ENCODE results near the gene LAMC2.
A peak's percentile ranks its signal among the peaks of the same experiment; 100 is the strongest.
"Not testable (repeated sequence)": the region's sequence is repeated elsewhere in the genome, so short reads cannot be mapped to it uniquely, and the experiment has no call there.

The LAMC2 gene

DNA sequence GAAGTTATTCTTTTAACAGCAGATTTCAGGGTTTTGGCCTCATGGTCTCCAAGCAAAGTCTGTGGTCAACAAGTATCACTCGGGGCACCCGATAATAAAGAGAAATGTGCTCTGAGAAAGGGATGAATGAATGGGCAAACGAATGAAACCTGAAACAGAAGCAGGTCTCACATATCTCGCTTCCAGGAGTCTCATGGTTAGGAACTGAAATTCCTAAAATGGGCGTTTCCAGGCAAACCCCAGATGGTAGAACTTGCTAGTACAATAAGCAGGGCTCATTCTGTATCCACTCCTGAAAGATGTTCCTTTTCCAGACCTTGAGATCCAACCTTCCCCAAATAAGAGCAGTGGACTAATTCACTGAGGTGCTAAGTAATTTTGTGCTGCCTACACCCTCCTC is 87.2 kb downstream of the LAMC2 start:
- Mint-ChIP-seq H3K27me3 (peaks cover 8% of the 10 kb centered on the region), H3K27ac (no peak overlapping the region), H3K36me3 (no peaks in the 10 kb centered on the region), H3K4me1 (no peaks in the 10 kb centered on the region), H3K4me3 (no peak overlapping the region), H3K9me3 (no peaks in the 10 kb centered on the region)
- ATAC-seq: no peak

DNA sequence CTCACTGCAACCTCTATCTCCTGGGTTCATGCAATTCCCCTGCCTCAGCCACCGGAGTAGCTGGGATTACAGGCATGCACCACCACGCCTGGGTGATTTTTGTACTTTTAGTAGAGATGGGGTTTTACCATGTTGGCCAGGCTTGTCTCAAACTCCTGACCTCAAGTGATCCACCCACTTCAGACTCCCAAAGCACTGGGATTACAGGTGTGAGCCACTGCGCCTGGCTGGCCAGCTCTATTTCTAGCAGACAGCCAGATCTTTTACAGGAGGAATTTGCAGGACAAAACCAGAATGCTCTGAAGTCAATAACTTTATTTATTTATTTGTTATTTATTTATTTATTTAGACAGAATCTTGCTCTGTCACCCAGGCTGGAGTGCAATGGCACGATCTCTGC is 87.9 kb downstream of the LAMC2 start:
- H3K4me3 Mint-ChIP-seq, H3K27ac Mint-ChIP-seq, H3K27me3 Mint-ChIP-seq, ATAC-seq, H3K4me1 Mint-ChIP-seq, H3K9me3 Mint-ChIP-seq, H3K36me3 Mint-ChIP-seq: not testable (repeated sequence)

DNA sequence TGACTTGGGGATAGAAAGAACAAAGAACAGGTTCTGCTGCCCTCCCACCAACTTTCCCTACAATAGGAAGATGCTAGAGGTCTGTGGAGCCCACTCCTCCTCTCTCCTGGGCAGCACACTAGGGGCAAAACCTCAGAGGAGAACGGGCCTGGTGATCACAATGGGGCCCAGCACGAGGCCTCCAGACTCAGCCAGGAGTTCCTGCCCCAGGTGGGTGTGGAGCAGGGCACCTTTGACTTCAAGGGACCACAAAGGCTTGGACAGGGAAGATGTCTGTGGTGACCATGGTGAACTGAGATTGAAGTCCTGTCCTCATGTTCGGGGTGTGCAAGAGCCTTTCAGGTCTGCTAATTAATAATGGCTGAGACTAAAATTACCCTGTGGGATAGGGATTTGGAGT is 88.8 kb downstream of the LAMC2 start:
- Mint-ChIP-seq H3K4me3 (no peak overlapping the region), H3K36me3 (no peaks in the 10 kb centered on the region), H3K27me3 (peaks cover 8% of the 10 kb centered on the region), H3K27ac (no peak overlapping the region), H3K9me3 (no peaks in the 10 kb centered on the region), H3K4me1 (no peaks in the 10 kb centered on the region)
- ATAC-seq: no peak

DNA sequence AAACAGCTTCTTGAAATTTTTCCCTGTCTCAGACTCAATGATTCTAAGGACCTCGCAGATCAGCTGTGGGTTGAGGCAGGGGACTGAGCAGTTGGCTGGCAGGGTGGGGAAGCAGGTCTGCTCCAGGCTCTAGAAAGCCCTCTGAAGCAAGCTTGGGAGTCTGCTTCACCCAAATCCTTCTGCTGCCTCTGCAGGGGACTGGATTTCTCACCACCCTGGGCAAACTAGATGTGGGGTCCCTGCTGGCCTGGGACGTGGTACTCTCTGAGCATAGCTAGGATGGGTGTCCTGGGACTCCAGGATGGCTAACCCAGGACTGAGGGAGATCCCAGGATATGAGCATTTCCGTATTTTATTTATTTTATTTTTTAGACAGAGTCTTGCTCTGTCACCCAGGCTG is 89.3 kb downstream of the LAMC2 start:
- ATAC-seq: no peak
- H3K36me3 Mint-ChIP-seq: no peaks in the 10 kb centered on the region
- no peaks in the 10 kb centered on the region for H3K4me1 Mint-ChIP-seq
- H3K4me3 Mint-ChIP-seq: no peak overlapping the region
- no peaks in the 10 kb centered on the region for H3K9me3 Mint-ChIP-seq
- no peak overlapping the region for H3K27ac Mint-ChIP-seq
- H3K27me3 Mint-ChIP-seq: peaks cover 8% of the 10 kb centered on the region

DNA sequence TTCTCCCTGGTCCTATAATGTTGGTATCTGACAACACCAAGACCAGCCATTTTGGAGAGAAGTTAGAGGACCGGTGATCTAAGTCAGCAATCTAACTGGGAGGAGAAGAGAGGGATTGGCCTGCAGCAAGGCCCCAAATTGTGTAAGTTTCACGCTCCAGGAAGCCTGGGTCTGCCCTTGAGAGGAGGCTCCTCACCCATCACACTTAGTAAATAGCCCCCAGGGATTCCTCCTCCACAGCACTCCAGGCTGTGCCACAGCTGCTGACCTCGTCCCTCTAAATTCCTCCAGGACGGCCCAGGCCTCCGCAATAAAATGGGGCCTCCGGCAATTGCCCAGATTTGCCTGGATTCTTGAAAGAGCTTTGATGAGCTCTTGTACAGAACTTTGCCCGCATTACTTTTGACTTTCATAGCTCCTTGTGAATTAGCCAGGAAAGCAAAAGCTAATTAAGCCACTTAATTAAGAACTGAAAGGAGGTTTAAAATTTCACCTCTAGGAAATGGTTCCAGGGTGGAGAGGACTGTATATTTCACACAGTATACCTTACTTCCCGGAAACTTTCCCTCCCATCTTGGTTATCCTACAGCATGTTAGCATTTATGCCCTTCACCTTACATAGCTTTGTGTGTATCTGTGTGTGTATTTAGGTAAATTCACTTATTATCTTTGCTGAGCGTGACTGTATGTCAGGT is 90.5 kb downstream of the LAMC2 start:
- no peaks in the 10 kb centered on the region for H3K9me3 Mint-ChIP-seq
- no peak overlapping the region for H3K27ac Mint-ChIP-seq
- no peak for ATAC-seq
- peaks cover 14% of the 10 kb centered on the region for H3K27me3 Mint-ChIP-seq
- H3K36me3 Mint-ChIP-seq: no peaks in the 10 kb centered on the region
- H3K4me1 Mint-ChIP-seq: peaks cover 3% of the 10 kb centered on the region
- no peak overlapping the region for H3K4me3 Mint-ChIP-seq

DNA sequence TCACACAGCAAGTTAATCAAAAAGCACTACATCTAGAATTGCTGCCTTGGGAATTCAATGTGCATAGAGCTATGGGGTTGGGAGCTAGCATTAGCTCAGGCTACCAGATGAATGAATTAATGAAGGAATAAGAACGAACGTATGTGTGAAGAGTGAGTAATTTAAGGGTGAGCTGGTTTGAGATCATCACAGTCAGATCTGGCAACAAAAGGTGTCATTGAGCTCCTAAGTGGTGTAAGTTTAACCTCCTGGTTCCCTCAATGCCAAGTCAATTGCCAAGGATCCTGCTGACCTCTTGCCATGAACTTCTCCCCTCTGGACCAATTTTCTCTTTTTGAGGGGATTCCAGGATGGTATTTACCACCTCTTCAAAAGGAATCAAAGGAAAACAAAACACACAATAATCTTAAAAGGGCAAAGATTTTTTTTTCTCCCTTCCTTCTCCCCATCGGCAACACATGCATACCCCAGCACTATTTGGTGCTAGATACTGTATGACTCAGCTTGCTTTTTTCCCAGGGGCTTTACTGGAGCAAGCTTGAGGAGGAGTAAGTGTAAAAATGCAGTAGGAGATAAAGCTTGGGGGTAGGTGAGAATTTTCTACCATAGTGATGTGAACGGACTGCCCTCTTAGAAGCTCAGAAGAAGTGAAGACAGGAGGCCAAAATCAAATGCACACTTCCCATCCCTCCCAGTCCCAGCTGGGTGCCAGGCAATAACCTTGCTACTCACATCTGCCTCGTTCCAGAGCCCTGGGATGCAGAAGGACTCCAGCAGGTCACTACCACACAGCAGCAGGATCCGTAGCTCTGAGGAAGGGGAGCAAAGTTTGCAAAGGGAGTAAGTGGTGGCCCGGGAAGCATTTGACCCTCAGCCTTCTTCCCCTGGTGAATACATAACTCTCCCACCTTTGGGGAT is 92.0 kb downstream of the LAMC2 start:
- Mint-ChIP-seq H3K4me1 (peaks cover 6% of the 10 kb centered on the region), H3K36me3 (no peaks in the 10 kb centered on the region), H3K27ac (no peak overlapping the region), H3K27me3 (peaks cover 26% of the 10 kb centered on the region), H3K9me3 (no peaks in the 10 kb centered on the region), H3K4me3 (no peak overlapping the region)
- no peak for ATAC-seq

DNA sequence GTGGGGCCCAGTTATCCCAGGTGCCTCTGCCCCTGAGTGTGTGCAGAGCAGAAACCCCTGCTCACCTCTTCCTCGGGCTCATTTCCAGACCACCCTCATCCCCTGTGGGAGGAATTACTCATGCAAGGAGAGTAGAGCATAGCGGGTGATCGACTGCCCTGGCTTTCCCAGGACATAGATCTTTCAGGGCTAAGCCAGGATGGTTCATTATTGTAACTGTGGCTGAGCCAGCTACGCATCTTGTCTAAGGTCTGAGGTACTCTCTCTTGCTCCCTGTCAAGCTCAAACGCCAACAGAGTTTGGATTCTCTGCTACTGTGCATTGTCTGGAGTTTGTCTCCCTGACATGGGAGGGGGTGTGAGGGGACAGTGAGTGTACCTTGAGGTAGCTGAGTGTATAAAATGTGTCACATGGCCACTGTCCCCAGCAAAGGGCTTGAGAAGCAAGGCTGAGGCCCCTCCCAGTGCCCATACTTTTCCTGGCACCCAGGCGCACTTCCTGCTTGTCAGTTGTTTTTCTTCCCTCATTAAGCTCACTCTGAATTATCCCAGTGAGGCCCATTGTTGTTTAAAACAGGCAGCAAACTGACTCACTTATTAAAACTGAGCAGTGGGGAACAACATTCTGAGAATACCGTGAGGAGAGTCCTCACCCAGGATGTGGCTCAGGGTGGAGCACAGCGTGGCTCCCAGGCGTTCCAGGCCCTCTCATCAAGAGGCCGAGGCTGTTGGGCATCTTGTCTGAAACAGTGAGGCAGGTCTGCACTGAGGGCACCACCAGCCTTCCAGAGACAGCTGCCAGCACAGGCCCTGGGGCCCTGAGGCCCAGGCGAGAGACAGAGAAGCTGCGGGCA is 92.9 kb downstream of the LAMC2 start:
- no peak for ATAC-seq
- peaks cover 34% of the 10 kb centered on the region for H3K27me3 Mint-ChIP-seq
- no peak overlapping the region for H3K4me3 Mint-ChIP-seq
- no peaks in the 10 kb centered on the region for H3K36me3 Mint-ChIP-seq
- no peaks in the 10 kb centered on the region for H3K9me3 Mint-ChIP-seq
- peaks cover 6% of the 10 kb centered on the region for H3K4me1 Mint-ChIP-seq
- H3K27ac Mint-ChIP-seq: no peak overlapping the region

DNA sequence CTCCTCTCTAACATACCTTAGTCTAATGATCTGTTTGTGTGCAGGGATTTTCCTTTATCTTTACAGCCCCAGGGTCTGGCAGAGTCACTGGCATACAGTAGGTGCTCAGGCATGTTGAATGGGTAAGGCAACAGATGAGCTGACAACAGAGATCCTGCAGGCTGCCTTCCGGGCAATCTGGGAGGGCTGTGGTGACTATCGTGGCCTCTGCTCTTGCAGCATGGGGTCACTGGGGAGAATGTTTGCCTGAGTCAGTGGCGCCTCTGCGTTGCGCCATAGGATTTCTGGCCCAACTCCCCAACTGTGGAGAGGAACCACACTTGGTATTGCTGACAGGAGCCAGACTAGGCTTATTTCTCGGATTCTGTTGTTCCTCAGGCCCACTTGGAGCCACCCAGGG is 93.8 kb downstream of the LAMC2 start:
- ATAC-seq: no peak
- peaks cover 42% of the 10 kb centered on the region for H3K27me3 Mint-ChIP-seq

DNA sequence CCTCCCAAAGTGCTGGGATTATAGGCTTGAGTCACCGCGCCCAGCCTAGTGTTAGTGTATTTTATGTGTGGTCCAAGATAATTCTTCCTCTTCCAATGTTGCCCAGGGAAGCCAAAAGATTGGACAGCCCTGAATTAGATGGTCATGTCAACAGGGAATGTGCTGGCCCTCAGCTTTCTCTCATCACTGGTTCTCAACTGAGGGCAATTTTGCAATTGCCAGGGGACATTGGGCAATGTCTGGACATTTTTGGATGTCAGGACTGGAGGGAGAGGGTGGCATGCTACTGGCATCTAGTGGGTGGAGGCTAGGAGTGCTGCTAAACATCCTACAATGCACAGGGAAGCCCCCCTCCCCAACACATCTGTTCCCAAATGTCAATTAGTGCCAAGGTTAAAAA is 95.0 kb downstream of the LAMC2 start:
- no peaks in the 10 kb centered on the region for H3K9me3 Mint-ChIP-seq
- no peak overlapping the region for H3K4me3 Mint-ChIP-seq
- H3K36me3 Mint-ChIP-seq: no peaks in the 10 kb centered on the region
- peaks cover 45% of the 10 kb centered on the region for H3K27me3 Mint-ChIP-seq
- ATAC-seq: no peak
- peaks cover 6% of the 10 kb centered on the region for H3K4me1 Mint-ChIP-seq
- no peak overlapping the region for H3K27ac Mint-ChIP-seq

More for the DNA sequence above, 93.8 kb downstream of the LAMC2 start:
- H3K4me3 Mint-ChIP-seq: no peak overlapping the region
- H3K9me3 Mint-ChIP-seq: no peaks in the 10 kb centered on the region
- H3K36me3 Mint-ChIP-seq: no peaks in the 10 kb centered on the region
- no peak overlapping the region for H3K27ac Mint-ChIP-seq
- H3K4me1 Mint-ChIP-seq: peaks cover 6% of the 10 kb centered on the region

DNA sequence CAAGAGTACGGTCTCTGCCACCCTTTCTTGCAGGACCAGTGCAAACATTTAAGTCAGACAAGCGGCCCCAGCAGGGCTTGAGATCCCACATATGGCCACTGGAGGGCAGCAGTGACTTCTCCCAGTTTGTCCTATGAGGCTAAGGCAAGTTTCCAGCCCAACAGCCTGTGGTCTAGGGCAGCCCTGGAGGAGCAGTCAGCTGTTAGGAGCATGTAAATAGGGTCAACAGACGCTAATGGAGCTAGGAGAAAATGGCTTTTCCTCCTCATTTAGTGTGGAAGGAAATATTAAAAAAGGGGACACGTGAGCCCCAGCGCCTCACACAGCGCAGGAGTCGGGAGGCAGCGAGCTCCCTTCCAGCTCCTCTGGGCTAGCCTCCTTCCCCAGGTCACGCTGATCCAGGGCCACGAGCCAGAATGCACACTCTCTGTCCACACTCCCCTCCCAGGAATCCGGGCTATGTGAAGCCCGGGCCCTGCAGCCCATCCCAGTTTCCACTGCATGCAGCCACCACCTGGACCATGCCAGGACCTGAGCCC is 95.6 kb downstream of the LAMC2 start:
- ATAC-seq: peak; percentile 77
- H3K36me3 Mint-ChIP-seq: no peaks in the 10 kb centered on the region

DNA sequence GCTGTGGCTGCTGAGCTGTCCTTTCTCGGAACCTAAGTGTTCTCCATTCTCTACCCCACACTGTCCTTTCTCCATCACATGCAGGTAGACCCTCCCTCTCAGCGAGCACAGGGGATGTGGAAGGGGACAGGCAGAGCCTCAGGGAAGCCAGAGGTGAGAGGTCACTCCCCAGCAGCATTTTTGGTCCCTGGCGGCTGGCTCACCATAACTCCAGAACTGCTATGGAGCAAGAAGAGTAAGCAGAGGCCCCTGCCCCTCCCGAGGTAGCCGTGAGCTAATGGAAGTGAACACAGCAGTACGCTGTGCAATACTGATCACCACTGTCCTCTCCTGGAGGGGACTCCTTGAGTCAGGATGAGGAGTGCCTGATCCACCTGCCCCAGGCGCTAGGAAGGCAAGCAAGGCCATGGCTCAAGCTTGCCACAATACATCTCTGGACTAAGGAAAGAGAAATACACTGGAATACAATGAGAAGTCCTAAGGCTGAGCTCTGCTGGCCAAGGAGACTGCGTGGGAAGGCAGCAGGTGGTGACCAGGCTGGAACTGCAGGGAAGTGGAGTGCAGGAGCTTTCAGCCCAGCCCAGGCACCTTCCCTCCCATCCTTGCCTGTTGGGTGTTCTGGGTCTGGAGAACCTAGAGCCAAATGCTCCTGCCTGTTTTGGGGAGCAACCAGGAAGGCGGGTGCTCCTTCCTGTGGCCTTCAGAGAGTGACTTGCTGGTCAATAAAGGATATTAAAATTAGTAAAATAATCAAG is 96.2 kb downstream of the LAMC2 start:
- Mint-ChIP-seq H3K27me3 (peaks cover 45% of the 10 kb centered on the region), H3K36me3 (no peaks in the 10 kb centered on the region), H3K27ac (no peak overlapping the region), H3K4me3 (no peak overlapping the region), H3K4me1 (peaks cover 6% of the 10 kb centered on the region), H3K9me3 (no peaks in the 10 kb centered on the region)
- ATAC-seq: no peak

More for the DNA sequence above, 95.6 kb downstream of the LAMC2 start:
- Mint-ChIP-seq H3K9me3 (no peaks in the 10 kb centered on the region), H3K27ac (no peak overlapping the region), H3K4me1 (peaks cover 6% of the 10 kb centered on the region), H3K27me3 (peaks cover 45% of the 10 kb centered on the region), H3K4me3 (no peak overlapping the region)

DNA sequence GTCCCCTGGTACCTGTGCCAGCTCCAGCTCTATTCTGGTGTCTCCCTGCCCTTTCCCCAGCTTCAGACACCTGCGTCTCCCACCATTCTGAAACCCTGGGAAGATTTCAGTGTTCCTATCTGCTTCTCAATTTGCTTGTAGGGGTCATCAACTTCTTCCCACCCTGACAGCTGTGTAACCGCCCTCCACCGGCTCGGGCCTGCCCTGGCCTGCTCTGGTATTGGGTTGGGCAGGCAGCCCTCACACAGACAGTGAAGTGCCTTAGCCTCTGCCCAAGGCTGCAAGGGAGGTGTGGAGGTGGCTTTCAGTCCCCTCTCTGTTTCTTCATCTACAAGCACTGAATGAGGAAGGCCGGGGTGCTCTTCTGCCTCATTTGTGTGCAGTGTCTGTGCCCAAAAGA is 97.2 kb downstream of the LAMC2 start:
- Mint-ChIP-seq H3K9me3 (no peaks in the 10 kb centered on the region), H3K36me3 (no peaks in the 10 kb centered on the region), H3K4me3 (no peak overlapping the region), H3K27ac (no peak overlapping the region), H3K4me1 (peaks cover 6% of the 10 kb centered on the region), H3K27me3 (peaks cover 37% of the 10 kb centered on the region)
- no peak for ATAC-seq

DNA sequence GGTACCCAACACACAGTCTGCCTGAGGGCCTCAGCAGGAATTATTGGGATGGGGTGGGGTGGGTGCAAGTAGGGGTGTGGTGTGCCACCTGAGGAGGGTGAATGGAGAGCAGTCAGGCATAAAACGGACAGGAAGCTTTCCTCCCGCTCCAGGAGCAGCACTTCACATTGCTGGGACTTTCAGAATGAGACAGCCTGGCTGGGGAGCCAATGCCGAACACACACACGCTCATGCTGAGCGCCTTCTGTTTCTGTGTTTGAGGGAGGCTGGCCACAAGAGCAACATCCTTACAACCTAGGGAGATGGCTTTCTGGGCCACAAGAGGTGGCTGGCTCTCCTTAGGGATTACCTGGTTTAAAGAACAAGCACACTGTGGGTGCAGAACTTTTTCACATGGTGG is 98.0 kb downstream of the LAMC2 start:
- Mint-ChIP-seq H3K9me3 (no peaks in the 10 kb centered on the region), H3K4me3 (no peak overlapping the region), H3K27me3 (peaks cover 37% of the 10 kb centered on the region), H3K4me1 (peaks cover 6% of the 10 kb centered on the region), H3K27ac (no peak overlapping the region), H3K36me3 (no peaks in the 10 kb centered on the region)
- no peak for ATAC-seq

DNA sequence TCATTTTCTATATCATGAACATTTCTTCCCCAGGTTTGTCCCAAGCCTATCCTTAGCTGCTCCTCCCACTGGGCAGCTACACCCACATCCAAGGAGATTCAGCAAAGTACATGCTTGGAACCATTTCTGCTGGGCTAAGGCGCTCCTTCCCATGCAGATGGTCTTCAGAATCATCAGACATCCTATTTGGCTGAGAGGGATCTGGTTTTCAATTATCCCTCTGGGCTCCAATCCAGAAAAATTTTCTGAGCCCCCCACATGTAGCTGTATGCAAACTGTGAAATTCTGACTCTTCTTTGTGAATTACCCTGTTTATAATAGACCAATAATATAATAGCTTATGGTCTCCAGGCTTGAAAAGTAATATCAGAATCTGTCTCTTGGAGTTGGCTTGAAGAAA is 99.2 kb downstream of the LAMC2 start:
- Mint-ChIP-seq H3K4me1 (peaks cover 6% of the 10 kb centered on the region), H3K27ac (no peak overlapping the region), H3K27me3 (peaks cover 37% of the 10 kb centered on the region), H3K9me3 (no peaks in the 10 kb centered on the region), H3K4me3 (no peak overlapping the region), H3K36me3 (no peaks in the 10 kb centered on the region)
- ATAC-seq: no peak
